Calu3 (cell line): ENCODE measurements around the gene NPR3. TPM values are rescaled to one million over a fixed set of nuclear protein-coding genes. Genes with fewer than 3 reads are reported as not detected.

Source experiments
- BruUV-seq: library from RNA; stranded (reverse); fragments of 400-500 nt; replicated peaks from 2 replicates; lab custom pipeline; 2021; lab: Mats Ljungman, UMichigan
- CTCF ChIA-PET: fragments of 300-600 bp; sonication (Branson Sonifier 250); formaldehyde crosslinking; loops from one replicate; lab custom pipeline; 2022; ENCODE audit warnings: antibody characterized with exemption; lab: Charles Lee
- DNase-seq: peaks from one replicate; pipeline ENCODE4 v3.0.0; 2022
- H3K27ac Mint-ChIP-seq: one replicate; pipeline ENCODE4 v1.8.0; 2022; ENCODE audit warnings: mixed read lengths; ENCODE audit not compliant: unreplicated experiment
- H3K27me3 Mint-ChIP-seq: one replicate; pipeline ENCODE4 v1.8.0; 2022; ENCODE audit warnings: mixed read lengths; ENCODE audit not compliant: unreplicated experiment
- H3K36me3 Mint-ChIP-seq: one replicate; pipeline ENCODE4 v1.8.0; 2022; ENCODE audit warnings: mild to moderate bottlenecking, moderate library complexity, mixed read lengths; ENCODE audit not compliant: insufficient read depth, unreplicated experiment
- H3K4me1 Mint-ChIP-seq: one replicate; pipeline ENCODE4 v1.8.0; 2022; ENCODE audit warnings: mild to moderate bottlenecking, low read depth, mixed read lengths; ENCODE audit not compliant: unreplicated experiment
- H3K4me3 Mint-ChIP-seq: one replicate; pipeline ENCODE4 v1.8.0; 2022; ENCODE audit warnings: mild to moderate bottlenecking, low read depth, moderate library complexity, mixed read lengths; ENCODE audit not compliant: unreplicated experiment
- H3K9me3 Mint-ChIP-seq: one replicate; pipeline ENCODE4 v1.8.0; 2022; ENCODE audit warnings: low read depth, mixed read lengths; ENCODE audit not compliant: unreplicated experiment
- intact Hi-C: fragments of 100-400 bp; cut with micrococcal nuclease; formaldehyde crosslinking; loops from one replicate; pipeline ENCODE4 v1.10.0; 2022; ENCODE audit not compliant: unreplicated experiment
- total RNA-seq: library from RNA; stranded (reverse); gene quantifications from 2 replicates; pipeline ENCODE4 v1.2.3, GENCODE V29; 2022
- TF ChIP-seq, protein P1 (sequence below): fragments of 200-600 bp; IDR thresholded peaks from one replicate; pipeline ENCODE4 v1.8.0; 2022; ENCODE audit warnings: antibody characterized with exemption; ENCODE audit not compliant: unreplicated experiment

NPR3 gene
- total RNA-seq, 1 experiment from 2014 or later: 0.19 TPM

DNA sequence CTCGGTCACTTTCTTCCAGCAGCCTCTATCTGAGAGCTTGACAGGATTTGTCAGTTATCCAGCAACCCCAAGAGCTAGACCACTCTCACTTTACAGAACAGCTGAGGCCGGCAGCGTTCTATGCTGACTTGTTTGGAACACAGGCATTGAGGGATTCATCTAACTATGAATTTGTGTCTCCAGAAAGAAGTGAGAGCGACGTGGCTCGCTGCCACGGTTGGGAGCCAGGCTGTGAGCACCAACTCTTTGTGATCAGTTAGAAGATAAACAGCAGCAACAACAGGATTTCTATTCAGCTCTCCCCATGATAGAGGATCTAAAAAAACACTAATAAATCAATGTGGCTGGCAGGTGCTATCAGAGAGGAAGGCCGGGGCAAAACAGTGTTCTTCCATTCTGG, 58.6 kb downstream of the NPR3 start:
- no peak for DNase-seq
- Mint-ChIP-seq H3K4me1 (peaks cover 12% of the 10 kb centered on the region), H3K27ac (no peak overlapping the region), H3K9me3 (peaks cover 4% of the 10 kb centered on the region), H3K27me3 (peaks cover 9% of the 10 kb centered on the region), H3K4me3 (no peak overlapping the region), H3K36me3 (no peaks in the 10 kb centered on the region)
- CTCF ChIA-PET: no interaction called here
- no TSS peak for BruUV-seq
- intact Hi-C loops: no loop called here
- TF ChIP-seq, protein P1, sequence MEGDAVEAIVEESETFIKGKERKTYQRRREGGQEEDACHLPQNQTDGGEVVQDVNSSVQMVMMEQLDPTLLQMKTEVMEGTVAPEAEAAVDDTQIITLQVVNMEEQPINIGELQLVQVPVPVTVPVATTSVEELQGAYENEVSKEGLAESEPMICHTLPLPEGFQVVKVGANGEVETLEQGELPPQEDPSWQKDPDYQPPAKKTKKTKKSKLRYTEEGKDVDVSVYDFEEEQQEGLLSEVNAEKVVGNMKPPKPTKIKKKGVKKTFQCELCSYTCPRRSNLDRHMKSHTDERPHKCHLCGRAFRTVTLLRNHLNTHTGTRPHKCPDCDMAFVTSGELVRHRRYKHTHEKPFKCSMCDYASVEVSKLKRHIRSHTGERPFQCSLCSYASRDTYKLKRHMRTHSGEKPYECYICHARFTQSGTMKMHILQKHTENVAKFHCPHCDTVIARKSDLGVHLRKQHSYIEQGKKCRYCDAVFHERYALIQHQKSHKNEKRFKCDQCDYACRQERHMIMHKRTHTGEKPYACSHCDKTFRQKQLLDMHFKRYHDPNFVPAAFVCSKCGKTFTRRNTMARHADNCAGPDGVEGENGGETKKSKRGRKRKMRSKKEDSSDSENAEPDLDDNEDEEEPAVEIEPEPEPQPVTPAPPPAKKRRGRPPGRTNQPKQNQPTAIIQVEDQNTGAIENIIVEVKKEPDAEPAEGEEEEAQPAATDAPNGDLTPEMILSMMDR: no peak

GRCh38 chr5:32770444-32770843, 59.3 kb downstream of the NPR3 start:
- no peak overlapping the region for H3K27ac Mint-ChIP-seq
- H3K36me3 Mint-ChIP-seq: no peaks in the 10 kb centered on the region
- intact Hi-C loops: no loop called here
- peaks cover 4% of the 10 kb centered on the region for H3K9me3 Mint-ChIP-seq
- no peak overlapping the region for H3K4me3 Mint-ChIP-seq
- BruUV-seq: no TSS peak
- no peak for DNase-seq
- H3K27me3 Mint-ChIP-seq: peaks cover 9% of the 10 kb centered on the region
- TF ChIP-seq, protein P1: no peak
- CTCF ChIA-PET: no interaction called here
- H3K4me1 Mint-ChIP-seq: peaks cover 12% of the 10 kb centered on the region

DNA sequence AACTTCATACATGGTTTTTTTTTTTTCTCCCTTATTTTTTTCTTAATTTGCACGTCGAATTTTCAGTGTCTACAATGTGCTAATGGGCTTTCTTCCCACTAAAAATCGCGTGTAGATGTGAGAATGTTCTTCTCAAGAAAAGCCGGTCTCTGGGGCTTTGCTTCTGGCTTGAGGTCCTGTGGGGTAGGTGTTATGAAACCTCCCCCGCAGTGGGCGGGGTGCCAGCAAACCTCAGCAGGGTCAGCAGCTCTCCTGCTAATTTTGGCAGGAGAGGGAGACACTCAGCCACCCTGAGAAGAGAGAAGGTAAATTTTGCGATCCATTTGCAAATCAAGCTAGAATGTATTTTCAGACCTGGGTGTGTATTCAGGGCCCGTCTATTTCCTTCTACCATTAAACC, 59.9 kb downstream of the NPR3 start:
- no peak overlapping the region for H3K27ac Mint-ChIP-seq
- intact Hi-C loops: no loop called here
- peaks cover 4% of the 10 kb centered on the region for H3K9me3 Mint-ChIP-seq
- H3K4me3 Mint-ChIP-seq: no peak overlapping the region
- no peak for DNase-seq
- H3K36me3 Mint-ChIP-seq: no peaks in the 10 kb centered on the region
- peaks cover 9% of the 10 kb centered on the region for H3K27me3 Mint-ChIP-seq
- TF ChIP-seq, protein P1: no peak
- CTCF ChIA-PET: no interaction called here
- H3K4me1 Mint-ChIP-seq: peaks cover 12% of the 10 kb centered on the region
- BruUV-seq: no TSS peak

DNA sequence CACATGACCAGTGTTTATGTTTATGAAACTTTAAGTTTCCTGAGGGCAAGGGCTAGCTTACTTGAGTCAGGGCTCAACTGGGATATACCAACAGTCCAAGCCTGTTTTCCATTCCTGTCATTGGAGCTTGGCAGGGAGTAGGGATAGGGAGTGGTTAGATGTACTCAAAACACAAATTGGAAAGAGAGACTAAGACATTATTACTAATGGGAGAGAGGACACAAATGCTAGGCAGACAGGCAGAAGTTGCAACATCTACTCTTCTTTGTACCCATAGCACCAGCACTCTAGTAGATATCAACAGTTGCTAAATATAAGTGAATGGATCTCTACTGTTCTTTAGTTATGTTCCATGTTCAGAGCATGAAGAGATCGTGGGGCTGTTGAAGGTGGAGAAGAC, 62.8 kb downstream of the NPR3 start:
- intact Hi-C loops: no loop called here
- H3K4me3 Mint-ChIP-seq: no peak overlapping the region
- H3K4me1 Mint-ChIP-seq: no peaks in the 10 kb centered on the region
- no TSS peak for BruUV-seq
- H3K27me3 Mint-ChIP-seq: peaks cover 9% of the 10 kb centered on the region
- CTCF ChIA-PET: interaction anchor here (0.6 to 0.7 kb wide), 2 partner anchors 10 to 16 kb away, joined by 3 read pairs; no protein-coding TSS in a partner anchor
- no peaks in the 10 kb centered on the region for H3K36me3 Mint-ChIP-seq
- DNase-seq: no peak
- TF ChIP-seq, protein P1: no peak
- peaks cover 4% of the 10 kb centered on the region for H3K9me3 Mint-ChIP-seq
- no peak overlapping the region for H3K27ac Mint-ChIP-seq
